GM18498 (cell line): Measurements from ENCODE around the gene TSC1.

Source experiments
- ATAC-seq: cut with Tn5 transposase; IDR thresholded peaks from one replicate; pipeline ENCODE4 v1.9.1; 2021; ENCODE audit warnings: mild to moderate bottlenecking, moderate library complexity; ENCODE audit not compliant: unreplicated experiment

TSC1 gene

GRCh38 chr9:132873403-132873802 is 71.0 kb downstream of the TSC1 start:
- ATAC-seq = no peak

- no peak for ATAC-seq
Measured at GRCh38 chr9:132869266-132869665, 75.2 kb downstream of the TSC1 start.

- ATAC-seq = no peak
Measured at GRCh38 chr9:132866898-132867297, 77.5 kb downstream of the TSC1 start.

- no peak for ATAC-seq
Measured at GRCh38 chr9:132864691-132865090, 79.7 kb downstream of the TSC1 start.

GRCh38 chr9:132864277-132864676 is 80.1 kb downstream of the TSC1 start:
- no peak for ATAC-seq

- ATAC-seq = no peak
Measured at GRCh38 chr9:132863096-132863495, 81.3 kb downstream of the TSC1 start.

- no peak for ATAC-seq
Measured at GRCh38 chr9:132862533-132862932, 81.9 kb downstream of the TSC1 start.

GRCh38 chr9:132861666-132862065 is 82.8 kb downstream of the TSC1 start:
- ATAC-seq = no peak

GRCh38 chr9:132858751-132859150 is 85.7 kb downstream of the TSC1 start:
- ATAC-seq = no peak

GRCh38 chr9:132857616-132858342 is 86.6 kb downstream of the TSC1 start:
- ATAC-seq = no peak

- ATAC-seq = no peak
Measured at GRCh38 chr9:132857031-132857430, 87.4 kb downstream of the TSC1 start.

- ATAC-seq = no peak
Measured at GRCh38 chr9:132855904-132856303, 88.5 kb downstream of the TSC1 start.

- ATAC-seq = no peak
Measured at GRCh38 chr9:132854832-132855231, 89.6 kb downstream of the TSC1 start.

GRCh38 chr9:132853482-132853881 is 90.9 kb downstream of the TSC1 start:
- no peak for ATAC-seq

GRCh38 chr9:132849185-132849706 is 95.2 kb downstream of the TSC1 start:
- ATAC-seq = no peak

GRCh38 chr9:132846918-132847515 is 97.4 kb downstream of the TSC1 start:
- ATAC-seq = no peak

- no peak for ATAC-seq
Measured at GRCh38 chr9:132846109-132846917, 98.1 kb downstream of the TSC1 start.

GRCh38 chr9:132842124-132843044 is 102.0 kb downstream of the TSC1 start:
- ATAC-seq = no peak
